Lung (tissue), 5 donors: ENCODE data around the gene POLR3A. TPM values are rescaled to one million over a fixed set of nuclear protein-coding genes. Genes with fewer than 3 reads are reported as not detected.

Source experiments
- polyA plus RNA-seq, 2 donors: library from polyadenylated mRNA; stranded (reverse); fragments of 200-250 nt; gene quantifications; one replicate each; pipeline ENCODE4 v1.2.1, GENCODE V29; 2013
- small RNA-seq: library from RNA; depleted of rRNA; stranded (forward); fragments of <200 nt; gene quantifications from one replicate; pipeline ENCODE3, GENCODE V24; 2014; ENCODE audit warnings: low replicate concordance
- total RNA-seq, 2 donors: library from RNA; depleted of rRNA in 1 of 2; stranded (reverse); fragments of >200 nt in 1 of 2; gene quantifications; one replicate each; pipeline ENCODE4 v1.2.1, GENCODE V29; 2014 to 2021
- donor health status: Bipolar disorder and iron deficiency.
- donor health status: healthy.
- donor health status: DM: yes; HTN: yes; CAD: no.

The POLR3A gene
- total and polyA plus RNA-seq, 4 donors: 3.9 to 15.0 (median 8.7) TPM

Small RNA genes lying within 50 kb of the gene (small RNA-seq; reads per million reads assigned to genes)
- not detected for gene RF00017

Other genes with a start within 250 kb of the POLR3A start
- 10 to 100 TPM; 22.4 to 33.2 TPM for gene DLG5, start 102.8 kb downstream of the POLR3A start, total RNA-seq
- 1 to 10 TPM; 6.6 to 9.1 TPM for gene DLG5, start 102.8 kb downstream of the POLR3A start, polyA plus RNA-seq
- gene RPS24, start 4.3 kb upstream of the POLR3A start, total RNA-seq: 1,000 to 10,000 TPM; 1,037 to 2,229 TPM
- 1,000 to 10,000 TPM; 3,417 to 8,225 TPM for gene RPS24, start 4.3 kb upstream of the POLR3A start, polyA plus RNA-seq